ENCODE results near the gene PCDH9.
"Not testable (repeated sequence)": the region's sequence is repeated elsewhere in the genome, so short reads cannot be mapped to it uniquely, and the experiment has no call there.

Gene PCDH9

GRCh38 chr13:66341635-66342377 is 888.3 kb downstream of the PCDH9 start:
- DNase-seq (ENCODE audit: low spot score), result no peak

DNA sequence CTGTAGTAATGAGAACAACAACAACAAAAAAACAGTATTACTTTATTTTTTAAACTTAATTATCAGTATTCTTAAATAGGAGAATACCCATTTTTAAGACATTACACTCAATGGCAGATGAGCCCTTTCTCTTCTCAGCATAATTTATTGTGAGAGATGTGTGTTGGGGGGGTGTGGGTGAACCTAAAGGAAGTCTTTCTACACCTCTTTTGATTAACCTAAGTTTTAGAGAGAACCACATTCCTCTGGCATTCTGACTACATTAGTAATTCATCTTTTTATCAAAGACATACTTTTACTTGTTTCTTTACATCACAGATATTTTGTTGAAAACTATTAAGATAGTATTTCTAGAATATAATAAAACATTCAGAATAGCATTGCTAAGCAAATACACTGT is 890.9 kb downstream of the PCDH9 start:
- DNase-seq (ENCODE audit: low spot score), result no peak

DNA sequence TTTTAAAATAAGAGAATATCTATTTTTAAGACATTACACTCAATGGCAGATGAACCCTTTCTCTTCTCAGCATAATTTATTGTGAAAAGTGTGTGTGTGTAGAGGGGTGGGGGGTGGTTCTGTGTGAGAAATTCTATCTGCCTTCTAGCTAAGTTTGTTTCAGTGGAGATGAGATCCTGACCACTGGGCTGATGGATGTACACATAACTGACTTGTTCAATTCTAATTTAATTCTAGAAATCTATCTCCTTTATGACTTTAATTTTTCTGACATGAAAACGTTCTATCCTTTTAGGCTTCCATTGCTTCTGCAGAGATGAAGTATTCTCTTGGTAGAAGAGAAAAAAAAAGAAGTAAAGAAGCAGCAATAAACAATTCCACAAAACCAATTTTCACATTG is 891.6 kb downstream of the PCDH9 start:
- no peak for DNase-seq (ENCODE audit: low spot score)

DNA sequence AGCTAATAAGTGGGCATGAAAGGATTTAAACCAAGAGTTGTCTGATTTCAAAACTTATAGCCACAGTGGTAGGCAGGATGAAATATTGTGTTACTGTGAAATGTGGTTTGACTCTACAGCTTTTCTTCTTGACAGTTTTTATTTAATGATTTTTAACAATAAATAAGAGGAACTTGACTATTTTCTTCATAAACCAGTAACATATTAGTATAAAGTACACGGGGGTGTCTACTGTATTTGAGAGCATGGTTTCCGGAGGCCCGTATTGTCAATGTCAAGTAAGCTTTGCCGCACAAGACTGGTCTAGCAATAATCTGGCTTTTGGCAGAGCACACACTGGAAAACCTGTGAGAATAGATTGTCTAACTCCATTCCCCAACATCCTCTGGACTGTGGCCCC is 894.5 kb downstream of the PCDH9 start:
- no peak for DNase-seq (ENCODE audit: low spot score)

GRCh38 chr13:66329988-66330451 is 900.1 kb downstream of the PCDH9 start:
- no peak for DNase-seq (ENCODE audit: low spot score)

DNA sequence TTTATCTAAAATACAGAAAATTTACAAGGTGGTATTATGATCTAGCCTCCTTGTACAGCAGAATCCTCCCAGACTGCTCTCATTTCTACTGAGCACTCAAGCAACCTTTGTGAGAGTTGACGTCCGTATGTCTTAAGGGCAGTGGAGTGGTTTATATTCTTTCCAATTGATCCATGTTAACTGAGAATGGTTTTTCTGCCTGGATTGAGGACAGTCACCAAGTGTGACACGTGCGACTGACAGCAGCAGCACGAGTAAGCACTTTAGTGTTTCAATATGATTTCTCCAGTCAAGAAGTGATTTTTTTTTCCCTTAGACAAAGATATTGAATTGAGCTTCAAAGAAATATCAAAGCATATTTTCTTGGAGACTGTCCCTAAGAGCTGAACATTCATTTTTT is 901.7 kb downstream of the PCDH9 start:
- DNase-seq (ENCODE audit: low spot score), result no peak

DNA sequence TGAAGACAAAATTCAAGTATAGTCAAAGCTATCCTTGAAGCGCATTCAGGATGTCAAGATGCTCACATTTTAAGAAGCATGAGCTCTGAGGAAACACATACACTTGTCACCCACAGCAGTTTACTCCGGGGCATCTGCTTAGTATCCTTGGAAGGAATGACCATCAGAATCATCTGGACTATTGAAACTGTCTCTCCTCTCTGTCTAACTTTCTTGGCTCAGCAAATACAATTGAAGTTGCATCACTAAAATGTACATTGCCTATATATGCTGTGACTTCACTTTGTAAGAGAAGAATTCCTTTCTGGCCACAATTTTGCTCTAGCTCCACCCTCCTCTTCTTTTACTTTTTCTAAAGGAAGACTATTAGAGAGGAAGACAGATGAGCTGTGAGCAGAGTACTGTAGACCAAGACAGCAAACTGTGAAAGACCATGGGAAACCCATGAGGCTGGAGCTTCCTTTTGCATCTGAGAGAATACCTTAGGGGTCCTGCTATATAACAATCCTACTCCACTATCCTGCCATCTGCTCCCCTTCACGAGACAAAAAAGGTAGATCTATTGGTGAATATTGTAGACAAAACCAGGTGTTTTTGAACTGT is 906.3 kb downstream of the PCDH9 start:
- DNase-seq (ENCODE audit: low spot score), result no peak

DNA sequence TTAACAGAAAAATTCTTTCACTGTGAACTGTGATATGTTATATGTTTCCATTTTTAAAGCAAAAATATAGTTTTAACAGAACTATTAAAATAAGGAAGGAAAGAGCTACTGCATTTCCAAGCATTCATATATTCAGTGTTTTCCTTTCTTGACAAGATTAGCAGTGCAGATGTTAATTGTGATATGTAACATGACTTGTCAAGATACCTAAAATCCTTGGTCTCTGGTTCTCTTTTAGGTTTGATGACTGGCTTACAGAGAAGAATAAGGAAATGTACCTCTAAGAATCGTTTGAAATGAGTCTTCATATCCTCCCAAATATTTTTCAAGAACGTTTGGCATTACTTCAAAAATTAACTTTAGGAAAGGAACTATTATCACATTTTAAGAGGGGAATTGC is 907.2 kb downstream of the PCDH9 start:
- DNase-seq (ENCODE audit: low spot score), result no peak

- DNase-seq (ENCODE audit: low spot score), result no peak
Measured at GRCh38 chr13:66322193-66322740, 907.9 kb downstream of the PCDH9 start.

DNA sequence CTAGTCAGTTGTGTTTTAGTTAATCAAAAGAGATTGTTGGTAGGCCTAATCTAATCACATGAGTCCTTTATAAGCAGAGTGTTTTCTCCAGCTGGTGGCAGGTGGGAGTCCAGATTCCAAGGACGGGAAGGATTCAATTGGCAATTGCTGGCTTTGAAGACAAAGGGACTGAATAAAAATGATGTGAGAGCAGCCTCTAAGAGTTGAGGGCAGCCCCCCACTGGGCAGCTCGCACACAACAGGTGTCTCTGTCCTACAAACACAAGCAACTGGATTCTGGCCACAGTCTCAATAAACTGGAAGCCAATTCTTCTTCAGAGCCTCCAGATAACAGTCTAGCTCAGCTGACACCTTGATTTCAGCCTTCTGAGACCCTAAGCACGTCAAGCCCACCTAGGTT is 915.2 kb downstream of the PCDH9 start:
- no peak for DNase-seq (ENCODE audit: low spot score)

DNA sequence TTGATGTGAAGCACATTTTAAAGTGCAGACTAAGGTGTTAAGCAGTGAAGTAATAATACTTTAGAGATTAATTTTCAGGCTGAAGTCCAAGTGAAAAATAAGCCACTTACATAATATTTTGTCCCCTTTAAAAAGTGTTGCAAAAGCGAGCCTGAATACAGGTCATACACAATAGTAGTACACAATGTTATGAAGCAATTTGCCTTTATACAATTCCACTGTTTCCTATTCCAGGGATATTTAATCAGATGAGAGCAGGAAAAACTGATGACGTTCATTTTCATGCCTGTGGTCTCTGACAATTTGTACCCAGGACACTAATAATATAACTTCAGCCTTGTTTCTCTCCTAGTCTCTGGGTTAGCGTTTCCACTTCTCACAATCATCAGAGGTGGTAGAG is 916.7 kb downstream of the PCDH9 start:
- no peak for DNase-seq (ENCODE audit: low spot score)

DNA sequence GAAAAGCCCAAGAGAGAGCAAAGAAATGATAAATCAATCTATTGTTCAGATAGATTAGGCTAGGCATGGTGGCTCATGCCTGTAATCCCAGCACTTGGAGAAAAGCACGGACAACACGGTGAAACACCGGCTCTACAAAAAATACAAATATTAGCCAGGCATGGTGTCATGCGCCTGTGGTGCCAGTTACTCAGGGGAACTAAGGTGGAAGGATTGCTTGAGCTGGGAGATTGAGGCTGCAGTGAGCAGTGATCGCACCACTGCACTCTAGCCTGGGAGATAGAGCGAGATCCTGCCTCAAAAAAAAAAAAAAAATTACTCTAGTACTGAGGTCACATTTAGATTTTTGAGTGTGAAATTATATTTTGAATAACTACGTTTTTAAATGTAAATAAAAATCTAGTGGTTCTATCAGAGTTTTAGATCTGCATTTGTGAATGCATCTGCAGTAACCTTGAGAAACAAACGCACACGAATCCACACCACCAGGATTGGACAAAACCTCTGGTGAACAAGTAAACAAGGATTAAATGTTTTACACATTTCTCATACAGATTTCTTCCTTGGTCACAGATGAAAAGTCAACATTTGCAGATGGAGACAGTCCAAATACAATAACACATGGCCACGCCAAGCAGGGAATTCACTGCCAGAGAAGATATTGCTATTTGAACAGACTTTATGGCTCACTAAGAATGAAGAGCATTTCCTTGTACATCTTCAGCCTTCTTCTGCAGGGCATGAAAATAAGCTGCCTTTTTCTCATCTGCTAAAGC is 917.6 kb downstream of the PCDH9 start:
- DNase-seq (ENCODE audit: low spot score), result no peak

DNA sequence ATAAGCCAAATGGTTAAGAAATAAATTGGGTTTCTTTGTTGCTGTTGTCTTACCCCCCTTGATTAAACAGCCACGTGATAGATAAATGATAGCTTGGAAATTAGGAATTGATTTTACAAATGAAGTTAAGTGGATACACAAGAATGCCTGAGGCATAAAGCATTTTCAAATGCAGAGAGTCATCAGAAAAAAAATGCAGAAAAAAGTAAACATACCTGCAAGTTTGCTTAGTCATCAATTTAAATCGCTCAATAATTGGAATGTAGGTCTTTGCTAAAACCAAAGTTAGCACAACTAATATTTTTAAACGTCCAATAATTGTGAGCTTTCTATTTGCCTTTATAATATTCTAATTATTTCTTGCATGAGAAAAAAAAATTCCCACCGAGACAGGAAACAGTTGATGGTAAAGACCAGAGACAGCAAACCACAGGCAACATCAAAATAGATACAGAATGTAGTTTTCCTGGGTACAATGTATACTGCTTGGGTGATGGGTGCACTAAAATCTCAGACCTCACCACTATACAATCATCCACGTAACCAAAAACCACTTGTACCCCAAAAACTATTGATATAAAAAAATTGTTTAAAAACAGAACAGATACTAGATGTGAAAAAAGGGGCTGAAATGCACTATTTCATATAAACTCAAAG is 924.0 kb downstream of the PCDH9 start:
- DNase-seq (ENCODE audit: low spot score), result no peak

- DNase-seq (ENCODE audit: low spot score), result no peak
Measured at GRCh38 chr13:66301482-66301881, 928.7 kb downstream of the PCDH9 start.

GRCh38 chr13:66301006-66301405 is 929.1 kb downstream of the PCDH9 start:
- no peak for DNase-seq (ENCODE audit: low spot score)

DNA sequence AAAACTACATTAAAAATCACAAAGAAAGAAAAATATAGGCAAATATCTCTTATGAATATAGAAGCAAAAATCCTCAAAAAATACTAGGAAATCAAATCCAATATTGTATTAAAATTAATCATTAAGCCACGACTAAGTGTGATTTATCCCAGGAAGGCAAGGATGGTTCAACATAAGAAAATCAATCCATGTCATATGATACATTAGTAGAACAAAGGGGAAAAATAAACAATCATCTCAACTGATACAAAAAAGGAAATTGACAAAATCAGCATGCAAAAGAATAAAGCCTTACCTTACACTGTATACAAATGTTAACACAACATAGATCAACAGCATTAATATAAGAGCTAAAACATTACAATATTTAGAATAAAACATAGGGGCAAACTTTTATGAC is 933.3 kb downstream of the PCDH9 start:
- DNase-seq (ENCODE audit: low spot score), result no peak

GRCh38 chr13:66296328-66296727 is 933.8 kb downstream of the PCDH9 start:
- no peak for DNase-seq (ENCODE audit: low spot score)

- DNase-seq (ENCODE audit: low spot score), result not testable (repeated sequence)
Measured at GRCh38 chr13:66286806-66287205, 943.3 kb downstream of the PCDH9 start.

DNA sequence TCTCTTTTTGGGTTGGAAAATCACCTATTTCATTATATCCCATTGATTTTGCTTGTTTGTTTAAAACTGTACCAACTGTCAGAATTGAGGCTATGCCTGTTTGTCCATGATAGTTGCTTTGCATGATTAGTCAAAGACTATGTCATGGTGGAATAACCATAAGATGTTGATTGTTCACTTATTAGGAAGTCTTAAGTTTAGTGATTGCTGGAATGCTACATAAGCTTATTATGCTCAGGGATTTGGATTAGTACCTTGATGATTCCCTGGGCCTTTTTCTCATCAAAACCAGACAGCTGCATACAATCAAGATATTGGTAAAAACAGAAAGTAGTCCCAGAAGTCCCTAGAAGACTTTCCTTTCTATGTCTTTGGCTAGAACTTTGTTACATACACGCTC is 954.7 kb downstream of the PCDH9 start:
- DNase-seq (ENCODE audit: low spot score), result no peak

GRCh38 chr13:66273011-66273410 is 957.1 kb downstream of the PCDH9 start:
- DNase-seq (ENCODE audit: low spot score), result no peak

- DNase-seq (ENCODE audit: low spot score), result no peak
Measured at GRCh38 chr13:66266761-66267160, 963.4 kb downstream of the PCDH9 start.

- no peak for DNase-seq (ENCODE audit: low spot score)
Measured at GRCh38 chr13:66266348-66266747, 963.8 kb downstream of the PCDH9 start.

Data from CD4-positive, alpha-beta T cell treated with Interleukin-15 for 4 hours (primary cell).